GM19438 (cell line): Measurements from ENCODE around the gene TFF2.

Experiments
- ATAC-seq: cut with Tn5 transposase; IDR thresholded peaks from one replicate; pipeline ENCODE4 v1.9.1; 2021; ENCODE audit warnings: low read depth; ENCODE audit not compliant: unreplicated experiment

TFF2 gene

GRCh38 chr21:42350927-42351426 lies at the start of gene TFF2:
Gene TFF2, minus strand, starts transcription at chr21:42350994. Its CDS starts 37 bp downstream, at chr21:42350957.
- no peak for ATAC-seq

DNA sequence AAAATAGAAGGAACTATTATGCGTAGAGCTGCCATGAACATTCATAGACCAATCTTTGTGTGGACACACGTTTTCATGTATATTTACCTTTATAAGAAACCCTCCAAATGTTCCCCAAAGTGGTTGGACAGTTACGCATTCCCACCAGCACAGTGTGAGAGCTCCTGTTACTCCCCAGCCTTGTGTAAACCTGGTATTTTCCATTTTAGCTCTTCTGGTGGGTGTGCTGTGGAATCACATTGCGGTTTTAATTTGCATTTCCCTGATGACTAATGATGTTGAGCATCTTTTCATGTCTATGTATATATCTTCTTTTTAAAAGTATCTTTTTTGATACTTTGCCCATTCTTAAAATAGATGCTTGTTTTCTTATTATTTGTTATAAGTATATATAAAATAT lies 49.7 kb upstream of the TFF2 start:
- ATAC-seq: no peak

- ATAC-seq: no peak
Observed at GRCh38 chr21:42398436-42399028, 47.7 kb upstream of the TFF2 start.

DNA sequence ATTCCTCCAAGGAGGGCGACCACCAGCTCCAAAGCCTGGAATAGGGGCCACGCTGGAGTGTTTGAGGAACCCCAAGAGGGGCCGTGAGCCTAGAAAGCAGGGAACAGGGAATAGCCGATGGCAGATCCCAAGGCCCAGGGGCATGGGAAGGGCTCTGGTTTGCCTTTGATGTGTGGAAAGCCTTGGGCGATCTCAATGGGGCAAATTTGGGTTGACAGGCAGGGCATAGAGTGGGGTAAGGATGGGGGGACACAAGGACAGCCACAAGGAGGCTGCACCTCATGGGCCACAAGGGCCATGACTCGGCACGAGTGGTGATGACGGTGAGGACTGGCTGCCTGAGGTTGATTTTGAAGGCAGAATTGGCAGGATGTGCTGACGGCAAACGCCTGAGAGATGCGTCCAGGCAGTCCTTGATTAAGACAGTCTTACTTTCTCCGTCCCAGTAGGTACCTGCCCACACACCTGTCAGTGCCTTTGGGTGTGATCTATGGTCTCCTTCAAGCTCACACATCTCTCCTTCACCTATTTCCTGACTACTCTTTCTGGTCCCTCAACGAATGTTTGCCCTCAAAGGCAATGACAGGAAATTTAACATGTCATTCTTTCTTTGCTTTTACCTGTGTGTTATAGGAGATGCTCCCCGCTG lies 47.1 kb upstream of the TFF2 start:
- no peak for ATAC-seq

- ATAC-seq: no peak
Observed at GRCh38 chr21:42396799-42397745, 46.3 kb upstream of the TFF2 start.

GRCh38 chr21:42395905-42396651 lies 45.3 kb upstream of the TFF2 start, which contains the start of gene TMPRSS3:
Gene TMPRSS3, minus strand, starts transcription at chr21:42396052. Its CDS starts 635 bp downstream, at chr21:42395417.
- no peak for ATAC-seq

DNA sequence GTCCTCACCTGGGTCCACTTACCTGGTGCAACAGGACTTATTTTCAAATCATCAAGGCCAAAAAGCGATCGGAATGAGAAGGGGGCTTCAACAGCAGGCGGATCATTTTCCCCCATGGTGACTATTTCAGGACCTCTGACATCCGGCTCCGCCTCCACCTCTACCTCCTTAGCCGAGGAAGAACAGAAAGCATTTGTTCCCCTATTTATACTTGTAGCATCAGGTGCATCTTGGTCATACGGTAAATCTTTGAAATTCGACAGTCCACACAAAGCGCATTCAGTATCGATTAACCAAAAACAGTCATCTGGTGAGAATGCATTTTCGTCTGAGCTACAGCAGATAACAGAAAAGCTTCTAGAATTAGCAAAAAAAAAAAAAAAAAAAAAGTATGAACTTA lies 44.5 kb upstream of the TFF2 start:
- ATAC-seq: no peak

- no peak for ATAC-seq
Observed at GRCh38 chr21:42393443-42393950, 42.7 kb upstream of the TFF2 start.

- peak; percentile 75 for ATAC-seq
Observed at GRCh38 chr21:42392731-42393442, 42.1 kb upstream of the TFF2 start.

DNA sequence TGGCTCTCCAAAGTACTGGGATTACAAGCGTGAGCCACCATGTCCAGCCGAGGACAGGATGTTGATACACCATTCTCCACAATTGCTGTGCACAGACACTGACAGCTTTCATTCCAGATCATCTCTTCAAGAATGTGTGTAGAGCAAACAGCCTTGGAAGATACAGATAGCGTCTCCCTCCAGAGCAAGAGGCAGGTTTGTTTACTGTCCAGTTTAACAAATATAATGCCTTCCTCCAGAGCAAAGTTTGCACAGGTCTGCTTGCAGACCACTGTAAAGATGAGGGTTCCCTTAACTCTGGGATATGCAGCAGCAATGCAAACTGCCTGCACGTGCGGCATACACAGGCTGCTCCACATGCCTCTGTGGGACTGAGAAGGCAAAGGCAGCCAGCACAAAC lies 40.5 kb upstream of the TFF2 start:
- no peak for ATAC-seq

- ATAC-seq: no peak
Observed at GRCh38 chr21:42390696-42391095, 39.9 kb upstream of the TFF2 start.

- no peak for ATAC-seq
Observed at GRCh38 chr21:42390193-42390592, 39.4 kb upstream of the TFF2 start.

DNA sequence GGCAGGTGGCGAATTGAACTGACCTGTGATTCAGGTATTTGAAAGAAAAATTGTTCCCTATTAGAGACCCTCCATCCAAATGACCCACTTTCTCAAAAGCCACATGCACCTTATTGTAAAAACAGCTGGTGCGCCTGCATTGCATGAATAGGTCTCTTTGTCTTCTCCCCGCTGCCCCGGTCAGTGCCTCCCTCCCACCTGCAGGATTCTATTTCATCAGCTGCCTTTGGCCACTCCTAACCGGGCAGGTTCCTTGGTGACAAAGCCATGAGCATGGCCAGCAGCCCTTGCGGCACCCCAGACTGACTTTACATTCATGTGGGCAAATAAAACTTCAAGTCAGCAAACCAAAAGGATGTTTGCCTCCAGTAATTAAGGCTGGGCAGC lies 38.6 kb upstream of the TFF2 start:
- ATAC-seq: no peak

- no peak for ATAC-seq
Observed at GRCh38 chr21:42388740-42389448, 38.1 kb upstream of the TFF2 start.

GRCh38 chr21:42387843-42388340 lies 37.1 kb upstream of the TFF2 start:
- ATAC-seq: no peak

GRCh38 chr21:42387164-42387563 lies 36.4 kb upstream of the TFF2 start:
- no peak for ATAC-seq

DNA sequence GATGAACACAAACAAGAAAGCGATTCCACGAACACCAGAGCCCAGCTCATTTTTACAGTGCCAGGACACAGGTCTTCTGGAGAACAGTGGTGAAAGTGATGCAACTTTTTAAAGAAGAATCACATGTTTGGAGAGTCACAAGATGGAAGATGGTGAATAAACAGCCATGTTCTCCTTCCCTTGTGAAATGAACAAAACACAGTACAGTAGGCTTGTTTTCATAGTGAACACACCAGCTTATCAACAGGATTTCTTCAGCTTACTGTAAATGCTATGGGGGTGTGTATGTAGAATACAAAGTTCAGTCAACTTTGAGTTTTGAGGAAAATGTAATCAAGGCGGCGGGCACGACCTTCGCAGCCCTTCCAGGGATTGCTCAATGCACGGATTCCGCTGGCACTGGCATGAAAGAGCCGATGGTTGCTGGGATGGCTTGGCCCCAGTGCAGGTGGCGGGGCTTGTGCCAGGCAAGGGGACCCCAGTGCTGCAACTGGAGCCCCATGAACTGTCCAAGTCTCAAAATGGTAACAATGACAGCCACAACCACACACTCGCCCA lies 35.3 kb upstream of the TFF2 start:
- ATAC-seq: no peak

- ATAC-seq: no peak
Observed at GRCh38 chr21:42385619-42386018, 34.8 kb upstream of the TFF2 start.

DNA sequence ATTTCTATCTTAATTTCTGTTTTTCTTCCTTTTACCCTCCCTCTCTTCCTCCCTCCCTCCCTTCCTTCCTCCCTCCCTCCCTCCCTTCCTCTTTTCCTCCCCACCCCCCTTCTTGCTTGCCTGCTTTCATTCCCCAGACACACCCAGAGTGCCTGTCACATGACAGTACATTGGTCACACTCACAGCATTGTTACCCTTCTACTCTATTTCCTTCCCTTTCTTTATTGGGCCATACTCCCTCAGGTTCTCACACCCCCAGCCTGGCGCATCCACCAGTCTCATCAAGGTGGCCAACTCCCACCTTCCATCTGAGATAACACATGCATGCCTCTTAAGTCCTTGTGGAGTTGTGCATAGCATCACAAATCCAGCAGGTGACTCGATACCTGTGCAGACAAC lies 34.2 kb upstream of the TFF2 start:
- no peak for ATAC-seq
